GM18873 (cell line): ENCODE measurements around the gene UBE2J2.

Experiments used
- ATAC-seq: cut with Tn5 transposase; IDR thresholded peaks from one replicate; pipeline ENCODE4 v1.9.1; 2021; ENCODE audit warnings: mild to moderate bottlenecking, moderate library complexity, moderate number of reproducible peaks; ENCODE audit not compliant: unreplicated experiment, low FRiP score

The UBE2J2 gene

DNA sequence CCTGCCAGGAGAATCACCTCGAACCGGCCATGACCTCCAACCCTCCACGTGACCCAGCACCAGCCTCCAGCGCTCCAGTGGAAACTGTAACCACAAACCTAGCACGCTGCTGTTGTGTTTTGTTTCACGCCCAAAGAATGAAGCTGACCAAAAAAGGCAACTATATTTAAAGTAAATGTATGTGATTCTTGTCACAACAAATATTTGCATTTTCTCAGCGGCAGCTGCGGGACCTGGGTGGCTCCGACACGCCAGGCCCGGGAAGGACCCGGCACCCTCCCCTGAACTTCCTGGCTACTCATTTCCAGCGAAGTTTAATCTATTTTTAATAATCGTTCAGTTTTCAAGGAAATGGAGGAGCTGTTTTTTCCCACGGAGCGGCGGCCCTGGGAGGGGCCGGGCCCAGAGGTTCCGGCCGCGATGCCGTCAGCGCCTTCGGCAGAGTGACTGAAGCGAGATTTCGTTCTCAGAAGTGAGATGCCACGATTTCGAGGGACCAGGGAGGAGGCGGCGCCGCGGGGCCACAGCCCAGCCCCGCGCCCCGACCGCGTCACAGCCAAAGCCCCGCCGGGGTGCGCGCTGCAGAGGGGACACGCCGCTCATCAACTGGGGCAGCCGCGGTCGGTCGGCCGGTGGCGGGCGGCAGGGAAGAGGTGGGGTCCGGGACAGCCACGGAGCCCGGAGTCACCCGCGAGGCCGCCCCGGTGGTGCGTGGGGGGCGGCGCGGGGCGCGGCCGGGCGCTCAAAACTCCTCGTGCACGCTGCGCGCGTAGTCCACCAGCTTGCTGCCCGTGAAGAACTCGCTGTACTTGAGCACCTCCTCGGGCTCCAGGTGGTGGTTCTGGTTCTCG lies 56.7 kb downstream of the UBE2J2 start:
- ATAC-seq = no peak

DNA sequence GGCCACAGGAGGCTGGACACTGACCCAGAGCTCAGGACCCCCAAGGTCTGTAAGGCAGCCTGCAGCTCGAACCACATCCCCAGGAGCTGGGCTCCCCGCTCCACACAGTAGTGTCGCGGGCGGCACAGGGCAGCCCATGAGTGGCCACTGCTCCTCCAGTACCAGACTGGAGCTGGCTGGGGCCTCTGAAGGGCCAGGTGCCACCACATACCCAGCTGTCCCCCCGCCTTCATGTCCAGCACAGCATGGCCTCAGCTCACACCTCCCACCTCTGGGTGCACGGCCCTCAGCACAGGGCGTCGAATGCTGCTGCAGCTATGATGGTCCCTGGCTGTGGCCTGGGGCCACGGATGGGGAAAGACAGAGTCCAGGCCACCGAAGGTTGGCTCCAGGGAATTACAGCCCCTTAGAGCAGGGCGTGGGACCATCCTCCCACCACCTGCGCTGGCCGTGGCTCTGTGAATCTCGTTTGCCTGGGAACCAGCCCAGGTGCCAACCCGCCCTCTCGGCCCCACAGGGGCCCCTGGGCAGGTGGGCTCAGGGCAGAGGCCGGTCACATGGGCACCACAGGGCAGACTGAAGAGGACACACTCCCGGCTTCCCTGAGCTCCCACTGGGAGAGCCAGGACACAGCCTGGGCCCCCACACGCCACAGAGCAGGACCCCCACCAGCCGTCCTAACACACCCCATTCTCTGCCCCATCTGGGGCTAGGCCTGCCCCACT lies 57.6 kb downstream of the UBE2J2 start:
- no peak for ATAC-seq

DNA sequence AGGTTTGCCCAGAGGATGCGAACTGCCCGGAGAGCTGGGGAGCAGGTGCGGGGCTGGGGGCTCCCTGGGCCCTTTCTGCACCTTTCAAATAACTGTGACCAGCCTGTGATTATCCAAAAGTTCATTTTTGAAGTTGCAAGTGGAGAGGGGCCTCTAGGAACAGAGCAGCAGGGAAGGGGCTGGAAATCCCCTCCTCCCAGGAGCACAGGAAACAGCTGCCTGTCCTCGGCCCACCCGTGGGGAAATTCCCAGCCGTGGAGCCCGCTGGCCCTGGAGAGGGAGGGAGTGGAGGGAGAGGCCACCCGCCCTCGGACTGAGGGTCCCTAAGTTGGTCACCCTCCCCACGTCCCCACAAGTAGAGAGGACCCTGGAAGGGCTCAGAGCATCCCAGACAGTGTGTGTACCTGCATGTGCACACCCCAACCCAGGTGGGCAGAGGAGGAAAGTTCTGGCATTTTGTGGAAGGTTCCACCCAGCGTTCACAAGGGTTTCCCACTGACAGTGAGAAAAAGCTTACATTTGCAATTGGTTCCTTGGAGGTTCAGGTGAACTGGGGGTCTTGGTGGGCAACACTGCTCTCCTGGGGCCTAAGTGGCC lies 58.5 kb downstream of the UBE2J2 start:
- no peak for ATAC-seq

DNA sequence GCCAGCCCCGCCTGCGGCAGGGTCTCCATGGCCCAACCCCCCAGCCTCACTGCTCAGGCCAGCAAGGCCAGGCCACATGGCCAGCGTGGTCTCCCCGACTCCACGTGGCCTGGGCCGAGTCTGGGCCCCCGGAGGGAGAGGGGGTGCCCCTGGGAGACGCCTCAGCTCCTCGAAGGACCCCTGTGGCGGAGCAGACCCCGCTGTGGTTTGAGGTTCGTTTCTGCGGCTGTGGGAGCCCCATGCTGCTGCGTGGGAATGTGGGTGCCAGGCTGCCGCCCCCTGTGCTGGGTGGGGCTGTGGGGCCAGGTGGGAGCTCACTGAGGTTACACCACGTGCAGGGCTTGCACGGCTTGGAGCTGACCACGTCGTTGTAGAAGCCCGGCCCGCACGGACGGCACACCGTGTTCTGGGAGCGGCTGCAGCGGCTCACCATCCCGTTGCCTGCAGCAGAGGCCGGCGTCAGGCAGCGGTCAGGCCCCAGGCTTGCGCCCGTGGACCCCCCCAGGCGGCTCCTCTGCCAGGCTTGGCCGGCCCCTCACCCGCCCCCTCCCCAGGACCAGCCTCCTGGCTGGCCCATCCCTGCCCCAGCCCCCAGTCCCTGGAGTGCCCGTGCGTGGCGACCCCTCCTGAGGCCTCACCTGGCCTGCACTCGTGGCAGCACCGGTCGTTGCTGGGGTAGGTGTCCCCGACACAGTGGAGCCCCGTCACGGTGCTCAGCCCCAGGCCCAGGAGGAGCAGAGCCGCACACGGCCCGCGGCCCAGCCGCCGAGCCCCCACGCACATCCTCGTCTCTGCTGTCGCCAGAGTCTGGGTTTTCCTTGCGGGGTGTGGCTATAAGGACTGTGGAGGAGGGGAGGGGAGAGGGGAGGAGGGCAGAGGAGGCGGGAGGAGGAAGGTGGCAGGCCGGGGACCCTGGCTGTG lies 60.0 kb downstream of the UBE2J2 start, which contains the start of gene TNFRSF4:
Gene TNFRSF4 (minus strand): TSS at position 809 of the 921 bp plus-strand sequence. CDS start 26 bp downstream, at position 783.
- no peak for ATAC-seq

- ATAC-seq = no peak
Observed at GRCh38 chr1:1212780-1213344, 60.8 kb downstream of the UBE2J2 start.

DNA sequence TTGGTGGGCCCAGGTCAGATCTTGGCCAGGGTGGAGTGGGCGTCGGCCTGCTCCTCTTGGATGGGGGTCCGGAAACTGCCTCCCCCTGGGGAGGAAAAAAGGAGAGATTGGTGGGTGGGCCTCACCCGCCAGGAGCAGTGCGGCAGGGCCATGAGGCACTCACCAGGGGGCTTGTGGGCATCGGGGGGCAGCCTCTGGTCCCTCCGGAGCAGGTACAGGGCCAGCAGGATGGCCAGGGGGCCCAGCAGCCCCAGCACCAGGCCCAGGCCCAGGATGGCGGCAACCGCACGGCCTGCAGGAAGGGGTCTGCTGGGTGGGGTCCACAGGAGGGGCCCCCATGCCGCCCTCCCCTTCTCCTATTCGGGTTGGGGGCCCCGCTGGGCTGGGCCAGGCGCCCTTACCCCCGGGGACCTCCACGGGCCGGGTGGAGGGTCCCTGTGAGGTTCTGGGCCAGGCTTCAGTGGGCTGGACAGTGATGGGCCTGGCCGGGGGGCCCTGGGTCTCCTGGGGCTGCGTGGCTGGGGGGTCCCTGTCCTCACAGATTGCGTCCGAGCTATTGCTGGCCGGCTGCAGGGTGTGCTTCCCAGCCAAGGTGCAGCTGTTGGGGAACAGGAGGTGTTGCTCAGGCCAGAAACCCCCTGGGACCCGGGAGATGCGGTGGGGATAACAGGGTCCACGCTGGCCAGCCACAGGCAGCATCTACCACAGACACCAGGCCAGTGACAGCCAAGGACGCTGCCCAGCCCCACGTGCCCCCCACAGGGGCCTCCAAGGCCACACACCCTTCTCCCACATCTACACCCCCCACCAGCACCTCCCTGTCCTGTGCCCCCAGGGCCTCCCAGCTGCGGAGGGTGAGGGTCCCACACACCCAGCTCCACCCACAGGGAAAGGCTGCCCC lies 61.9 kb downstream of the UBE2J2 start:
- no peak for ATAC-seq

DNA sequence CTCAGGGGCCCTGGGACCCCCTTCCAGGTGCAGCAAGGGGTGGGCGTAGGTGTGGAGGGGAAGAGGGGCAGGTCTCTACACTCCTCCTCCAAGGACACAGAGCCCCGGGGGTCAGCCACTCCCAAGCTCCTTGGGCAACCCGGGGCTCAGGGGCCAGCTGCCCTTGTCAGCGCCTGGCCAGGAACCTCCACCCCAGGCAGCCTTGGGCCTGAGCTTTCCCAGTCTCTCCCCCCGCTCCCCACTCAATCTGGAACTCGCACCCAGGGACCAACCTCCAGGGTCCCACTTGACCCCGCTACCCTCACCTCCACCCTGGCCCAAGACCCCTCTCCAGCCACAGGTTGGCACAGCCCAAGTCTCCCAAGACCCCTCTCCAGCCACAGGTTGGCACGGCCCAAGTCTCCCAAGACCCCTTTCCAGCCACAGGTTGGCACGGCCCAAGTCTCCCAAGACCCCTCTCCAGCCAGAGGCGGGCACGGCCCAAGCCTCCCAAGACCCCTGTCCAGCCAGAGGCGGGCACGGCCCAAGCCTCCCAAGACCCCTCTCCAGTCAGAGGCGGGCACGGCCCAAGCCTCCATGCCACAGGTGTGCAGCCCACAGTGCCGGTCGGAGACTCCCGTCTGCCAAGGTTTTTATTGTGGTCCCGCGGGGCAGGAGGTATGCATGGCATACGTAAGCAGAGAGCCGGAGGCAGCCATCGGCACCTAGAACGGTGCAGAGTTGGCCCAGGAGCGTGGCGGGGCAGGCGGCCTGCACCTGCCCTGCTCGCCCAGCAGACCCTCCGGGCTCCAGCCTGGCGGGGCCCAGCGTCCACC lies 62.7 kb downstream of the UBE2J2 start:
- ATAC-seq = no peak

GRCh38 chr1:1208713-1209433 lies 64.8 kb downstream of the UBE2J2 start:
- ATAC-seq = no peak

DNA sequence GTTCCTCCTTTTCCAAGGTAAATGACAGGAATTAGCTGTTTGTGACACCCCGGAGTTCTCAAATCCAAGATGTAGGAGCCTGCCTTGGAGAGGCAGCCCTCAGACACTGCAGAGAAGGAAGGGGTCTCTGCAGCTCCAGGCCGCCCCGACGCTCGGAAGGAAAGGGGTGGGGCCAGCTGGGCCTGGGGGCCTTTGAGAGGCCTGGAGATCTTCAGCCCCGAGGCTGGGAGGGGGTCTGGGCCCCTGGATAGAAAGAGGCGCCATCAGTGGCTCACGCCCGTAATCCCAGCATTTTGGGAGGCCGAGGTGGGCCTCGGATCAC lies 66.1 kb downstream of the UBE2J2 start:
- ATAC-seq = no peak

DNA sequence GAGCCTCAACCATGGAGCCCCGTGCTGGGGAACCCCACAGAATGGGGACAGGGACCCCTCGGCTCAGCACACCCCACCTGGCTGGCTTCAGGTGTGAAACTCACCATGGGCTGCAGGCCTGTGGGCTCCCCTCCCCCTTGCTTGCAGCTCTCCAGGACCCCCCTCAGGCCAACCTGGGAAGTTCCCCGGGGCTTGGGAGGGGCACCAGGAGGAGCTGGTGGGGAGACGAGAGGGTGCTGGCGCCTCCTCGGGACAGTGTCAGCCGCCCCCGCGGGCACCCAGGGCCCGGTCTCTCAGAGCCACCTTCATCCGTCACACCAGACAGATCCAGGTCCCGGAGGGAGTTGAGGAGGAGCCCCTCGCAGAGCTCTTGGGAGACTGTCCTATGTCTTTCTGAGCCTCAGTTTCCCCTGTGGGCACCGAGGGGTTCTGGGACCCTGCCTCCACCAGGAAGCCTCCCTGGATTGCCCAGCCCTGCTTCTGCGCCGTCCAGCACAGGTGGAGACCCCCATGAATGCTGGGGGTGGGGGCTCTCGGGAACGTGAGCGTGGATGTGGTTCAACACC lies 66.6 kb downstream of the UBE2J2 start:
- no peak for ATAC-seq

GRCh38 chr1:1206376-1206965 lies 67.2 kb downstream of the UBE2J2 start, which contains the start of gene TNFRSF18:
TSS of gene TNFRSF18 (minus strand) at chr1:1206592. CDS start at chr1:1206571, 21 bp downstream.
- no peak for ATAC-seq

GRCh38 chr1:1205769-1206375 lies 67.8 kb downstream of the UBE2J2 start:
- no peak for ATAC-seq

GRCh38 chr1:1204998-1205768 lies 68.5 kb downstream of the UBE2J2 start:
- no peak for ATAC-seq

GRCh38 chr1:1204425-1204920 lies 69.2 kb downstream of the UBE2J2 start:
- no peak for ATAC-seq
